AG04450 (cell line): ENCODE data around the gene SECISBP2. TPM values are rescaled to one million over a fixed set of nuclear protein-coding genes. Genes with fewer than 3 reads are reported as not detected.

Experiments used
- CTCF ChIA-PET: fragments of 300-600, 350-600 bp; formaldehyde crosslinking; extraction: SDS; loops from one replicate; lab custom pipeline; 2022; ENCODE audit warnings: antibody characterized with exemption, inconsistent platforms; lab: Charles Lee
- POLR2A ChIA-PET: fragments of 350-600 bp; formaldehyde crosslinking; extraction: SDS; loops from one replicate; lab custom pipeline; 2021; ENCODE audit warnings: antibody characterized with exemption, inconsistent platforms; lab: Yijun Ruan, JAX
- DNase-seq: peaks from one replicate; pipeline ENCODE4 v3.0.0-alpha.2; 2011; ENCODE audit warnings: low read depth, low spot score
- H3K27ac ChIP-seq: one replicate; pipeline ENCODE4 v1.5.1; 2012; ENCODE audit warnings: low read depth, low read length, control low read depth
- H3K27me3 ChIP-seq: one replicate; pipeline ENCODE4 v1.6.0; 2012; ENCODE audit warnings: low read length; ENCODE audit not compliant: control insufficient read depth, insufficient read depth
- H3K4me3 ChIP-seq: 2 replicates; pipeline ENCODE4 v1.5.1; 2011; ENCODE audit warnings: mild to moderate bottlenecking, low read depth, low read length, control low read depth
- H3K9me3 ChIP-seq: 2 replicates; pipeline ENCODE4 v1.5.1; 2012; ENCODE audit warnings: low read length; ENCODE audit not compliant: control insufficient read depth, insufficient read depth
- polyA plus RNA-seq: library from polyadenylated mRNA; depleted of rRNA; stranded (reverse); fragments of >200 nt; gene quantifications from 2 replicates; pipeline ENCODE4 v1.2.3, GENCODE V29; 2011
- TF ChIP-seq, protein P1 (sequence below): IDR thresholded peaks from 2 replicates; pipeline ENCODE4 v1.5.1; 2011; ENCODE audit warnings: low read depth, low read length, control low read depth, inconsistent platforms

The SECISBP2 gene
- polyA plus RNA-seq, 1 experiment: 26.3 TPM

DNA sequence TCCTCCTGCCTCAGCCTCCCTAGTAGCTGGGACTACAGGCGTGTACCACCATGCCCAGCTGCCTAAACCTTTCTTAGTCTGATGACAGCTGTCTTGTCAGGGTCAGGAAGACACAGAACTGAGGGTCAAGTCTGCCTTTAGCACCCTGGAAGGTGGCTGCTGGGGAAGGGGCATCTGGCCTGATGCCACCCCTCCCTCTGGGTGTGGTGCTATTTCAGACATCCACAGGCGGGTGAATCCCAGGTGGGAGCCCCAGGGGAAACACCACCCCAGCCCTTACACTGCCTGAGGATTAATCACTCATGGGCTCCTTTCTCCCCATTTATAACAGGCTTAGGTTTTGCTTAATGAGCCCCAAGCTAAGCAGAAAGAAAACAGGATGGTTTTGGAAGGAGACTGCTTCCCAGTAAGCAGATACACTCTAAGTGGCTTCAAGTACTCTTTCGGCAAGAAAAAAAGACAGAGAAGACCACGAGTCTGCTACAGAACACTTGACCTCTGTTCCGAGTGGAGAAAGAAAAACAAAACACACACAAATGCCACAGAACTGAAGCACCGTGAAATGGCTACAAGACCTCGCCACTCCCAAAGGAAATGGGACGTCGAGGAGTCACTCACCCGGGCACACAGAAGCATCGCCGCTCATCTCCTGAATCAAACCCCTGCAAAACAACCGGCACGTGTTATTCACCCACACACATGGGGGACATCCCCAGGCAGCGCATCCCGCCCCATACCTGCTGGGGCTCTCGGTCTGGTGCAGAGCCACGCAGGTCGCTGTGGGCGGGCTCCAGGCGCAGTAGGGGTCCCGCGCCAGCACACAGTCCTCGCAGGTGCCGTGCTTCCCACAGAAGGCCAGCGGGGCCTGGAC, 62.4 kb downstream of the SECISBP2 start:
- Histone ChIP-seq H3K27me3 (no peaks in the 10 kb centered on the region), H3K27ac (no peak overlapping the region), H3K9me3 (no peaks in the 10 kb centered on the region; the same call in 1 of the 2 replicates), H3K4me3 (no peak overlapping the region)
- TF ChIP-seq, protein P1, sequence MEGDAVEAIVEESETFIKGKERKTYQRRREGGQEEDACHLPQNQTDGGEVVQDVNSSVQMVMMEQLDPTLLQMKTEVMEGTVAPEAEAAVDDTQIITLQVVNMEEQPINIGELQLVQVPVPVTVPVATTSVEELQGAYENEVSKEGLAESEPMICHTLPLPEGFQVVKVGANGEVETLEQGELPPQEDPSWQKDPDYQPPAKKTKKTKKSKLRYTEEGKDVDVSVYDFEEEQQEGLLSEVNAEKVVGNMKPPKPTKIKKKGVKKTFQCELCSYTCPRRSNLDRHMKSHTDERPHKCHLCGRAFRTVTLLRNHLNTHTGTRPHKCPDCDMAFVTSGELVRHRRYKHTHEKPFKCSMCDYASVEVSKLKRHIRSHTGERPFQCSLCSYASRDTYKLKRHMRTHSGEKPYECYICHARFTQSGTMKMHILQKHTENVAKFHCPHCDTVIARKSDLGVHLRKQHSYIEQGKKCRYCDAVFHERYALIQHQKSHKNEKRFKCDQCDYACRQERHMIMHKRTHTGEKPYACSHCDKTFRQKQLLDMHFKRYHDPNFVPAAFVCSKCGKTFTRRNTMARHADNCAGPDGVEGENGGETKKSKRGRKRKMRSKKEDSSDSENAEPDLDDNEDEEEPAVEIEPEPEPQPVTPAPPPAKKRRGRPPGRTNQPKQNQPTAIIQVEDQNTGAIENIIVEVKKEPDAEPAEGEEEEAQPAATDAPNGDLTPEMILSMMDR: no peak
- DNase-seq: no peak
- ChIA-PET CTCF (no interaction called here), POLR2A (no interaction called here)

DNA sequence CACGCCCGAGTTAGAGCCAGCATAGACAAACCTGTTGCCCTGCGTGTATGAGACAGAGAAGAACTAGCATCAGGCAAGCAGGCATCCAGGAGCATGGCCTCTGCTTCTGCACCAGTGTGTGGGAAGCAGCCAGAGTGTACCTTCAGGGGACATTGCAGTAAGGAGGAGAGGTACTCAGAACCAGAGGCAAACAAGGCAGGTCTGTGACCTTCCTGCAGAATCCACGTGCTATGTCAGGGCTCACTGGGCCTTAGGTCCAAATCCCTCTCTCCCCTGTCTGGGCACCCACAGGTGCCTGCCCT, 63.0 kb downstream of the SECISBP2 start:
- no peak for DNase-seq
- TF ChIP-seq, protein P1: no peak
- POLR2A ChIA-PET: no interaction called here
- Histone ChIP-seq H3K4me3 (no peak overlapping the region), H3K27me3 (no peaks in the 10 kb centered on the region), H3K9me3 (no peaks in the 10 kb centered on the region; the same call in 1 of the 2 replicates), H3K27ac (no peak overlapping the region)
- CTCF ChIA-PET: no interaction called here

DNA sequence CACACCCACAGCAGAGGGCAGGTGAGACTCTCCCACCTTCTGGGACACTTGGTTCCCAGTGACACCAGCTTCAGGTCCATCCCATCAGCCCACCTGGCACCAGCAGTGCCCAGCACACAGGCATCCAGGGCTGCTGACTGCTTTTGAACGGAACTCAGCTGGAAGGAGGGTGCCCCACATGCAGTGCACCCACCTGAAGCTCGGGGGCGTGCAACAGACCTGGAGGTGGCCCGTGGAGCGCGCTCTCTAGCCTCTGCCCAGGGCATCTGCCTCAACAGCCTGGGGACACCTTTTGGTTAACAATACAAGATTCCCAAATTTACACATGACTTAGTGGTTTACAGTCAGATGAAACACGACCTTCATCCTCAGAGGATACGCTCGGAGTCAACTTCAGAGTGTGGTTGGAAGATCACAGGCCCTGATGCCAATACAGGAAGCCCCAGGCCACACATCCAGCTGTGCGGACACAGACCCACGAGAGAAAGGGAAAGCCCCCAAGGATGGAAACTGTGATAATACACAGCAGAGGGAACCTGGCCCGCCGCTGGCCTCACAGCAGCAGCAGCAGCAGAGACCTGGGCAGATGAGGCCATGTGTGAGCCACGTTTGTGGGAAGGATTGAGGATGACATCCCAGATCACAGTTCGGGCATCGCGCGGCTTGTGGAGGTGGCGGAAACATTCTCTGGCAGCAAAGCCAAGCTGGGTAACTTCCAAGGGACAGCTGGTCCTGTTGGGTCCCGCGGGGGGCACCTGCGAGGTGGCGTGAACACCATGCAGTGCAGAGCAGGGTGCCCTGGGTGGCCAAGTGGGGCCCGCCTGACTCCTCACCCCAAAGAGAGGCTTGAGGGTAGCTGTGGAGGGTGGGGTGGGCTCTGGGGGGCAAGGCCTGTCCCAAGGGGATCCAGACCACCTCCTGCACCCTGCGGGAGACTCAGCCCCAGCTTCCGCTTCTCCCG, 64.0 kb downstream of the SECISBP2 start:
- CTCF ChIA-PET: interaction anchor here (1.7 kb wide), 1 partner anchor 167 kb away, joined by 8 read pairs; no protein-coding TSS in a partner anchor
- Histone ChIP-seq H3K4me3 (no peak overlapping the region), H3K9me3 (no peaks in the 10 kb centered on the region; the same call in 1 of the 2 replicates), H3K27ac (no peak overlapping the region), H3K27me3 (no peaks in the 10 kb centered on the region)
- TF ChIP-seq, protein P1: no peak
- POLR2A ChIA-PET: interaction anchor here (0.7 kb wide), 1 partner anchor 16 kb away, joined by 3 read pairs; no protein-coding TSS in a partner anchor
- DNase-seq: no peak

DNA sequence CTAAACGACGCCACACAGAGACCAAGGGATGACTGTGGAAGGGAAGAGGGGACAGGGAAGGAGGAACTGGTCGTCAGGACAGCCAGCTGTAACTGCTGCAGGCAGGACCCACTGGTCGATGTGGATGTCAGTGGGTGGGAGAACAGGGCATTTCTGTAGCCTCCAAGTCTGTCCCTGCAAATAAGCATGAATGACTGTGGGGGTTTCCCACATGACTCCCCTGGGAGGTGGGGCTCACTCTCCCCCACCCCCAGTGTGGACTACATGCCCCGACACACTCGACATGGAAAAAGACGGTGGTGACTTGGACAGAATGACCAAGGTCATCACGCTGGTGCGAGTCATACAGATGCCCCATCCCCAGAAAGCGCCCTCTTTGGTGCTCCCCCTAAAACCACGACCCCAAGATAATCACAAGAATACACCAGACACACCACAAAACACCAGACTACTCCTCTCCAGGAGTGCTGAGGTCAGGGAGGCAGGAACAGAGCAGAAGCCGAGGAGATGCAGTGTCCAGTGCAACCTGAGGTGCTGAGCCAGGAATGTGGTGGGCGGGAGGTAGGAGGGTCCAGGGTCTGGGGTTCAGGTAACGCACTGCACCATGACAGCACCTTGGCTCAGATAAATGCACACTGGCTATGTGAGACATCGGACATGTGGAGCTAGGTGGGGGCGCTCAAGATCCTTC, 64.9 kb downstream of the SECISBP2 start:
- ChIA-PET POLR2A (interaction anchor here (0.7 kb wide), 1 partner anchor 15 kb away, joined by 3 read pairs; no protein-coding TSS in a partner anchor), CTCF (interaction anchor here (1.7 kb wide), 1 partner anchor 166 kb away, joined by 8 read pairs; no protein-coding TSS in a partner anchor)
- no peaks in the 10 kb centered on the region for H3K27me3 ChIP-seq
- DNase-seq: no peak
- H3K27ac ChIP-seq: no peak overlapping the region
- H3K4me3 ChIP-seq: no peak overlapping the region
- no peaks in the 10 kb centered on the region; the same call in 1 of the 2 replicates for H3K9me3 ChIP-seq
- TF ChIP-seq, protein P1: no peak
